Measurements from ENCODE around the gene CTNNA3. TPM values are rescaled to one million over a fixed set of nuclear protein-coding genes. Genes with fewer than 3 reads are reported as not detected.
"Not testable (repeated sequence)": the region's sequence is repeated elsewhere in the genome, so short reads cannot be mapped to it uniquely, and the experiment has no call there.

CTNNA3 gene
- total RNA-seq, 1 experiment from 2014 or later, result 0.32 TPM

GRCh38 chr10:66336791-66337190, 1359.2 kb downstream of the CTNNA3 start:
- no peak for TF ChIP-seq ZNF274 (IDR thresholded peaks at IDR 0.05; ENCODE audit: low read depth, low read length)
- no peak for TF ChIP-seq ELF1 (IDR thresholded peaks at IDR 0.05; ENCODE audit: borderline replicate concordance, low read depth)
- TF ChIP-seq SIN3A (IDR thresholded peaks at IDR 0.05; ENCODE audit: low read depth), result no peak
- TF ChIP-seq POLR2AphosphoS5 (IDR thresholded peaks at IDR 0.05; ENCODE audit: low read depth, low read length), result no peak
- TF ChIP-seq EZH2phosphoT487 (IDR thresholded peaks at IDR 0.05; ENCODE audit: borderline replicate concordance), result no peak
- TF ChIP-seq CBX3 (IDR thresholded peaks at IDR 0.05; ENCODE audit: low read depth), result no peak
- TF ChIP-seq ZBTB33 (IDR thresholded peaks at IDR 0.05; ENCODE audit: extremely low read depth, insufficient replicate concordance, low read length), result no peak
- TF ChIP-seq CTCF (IDR thresholded peaks at IDR 0.05 in 2 of 3, conservative IDR thresholded peaks at IDR 0.05 in 1 of 3; ENCODE audit: borderline replicate concordance in 1 of 3, insufficient read depth in 1 of 3, low read depth in 2 of 3, low read length in 2 of 3), result no peak
- TF ChIP-seq FOSL1 (IDR thresholded peaks at IDR 0.05; ENCODE audit: low read depth), result no peak
- TF ChIP-seq JUND (IDR thresholded peaks at IDR 0.05), result no peak
- TF ChIP-seq RAD21 (IDR thresholded peaks at IDR 0.05; ENCODE audit: low read depth), result no peak
- Histone ChIP-seq H4K20me1 (ENCODE audit: insufficient read depth) (no peaks in the 10 kb centered on the region), H2AFZ (ENCODE audit: low read depth, low read length, poor library complexity, severe bottlenecking) (no peak overlapping the region), H3K36me3 (ENCODE audit: control insufficient read depth in 1 of 2, insufficient read depth in 2 of 2, low read length in 2 of 2) (no peaks in the 10 kb centered on the region), H3K27ac (ENCODE audit: low read depth, low read length) (no peak overlapping the region), H3K4me2 (ENCODE audit: low read length) (no peak overlapping the region), H3K9me2 (ENCODE audit: insufficient read depth) (no peaks in the 10 kb centered on the region; the same call in 1 of the 2 replicates), H3K9ac (ENCODE audit: low read length) (no peak overlapping the region), H3K79me2 (ENCODE audit: insufficient read depth, low read length) (no peaks in the 10 kb centered on the region), H3K4me3 (replicated peaks in 1 of 2; ENCODE audit: low read depth in 1 of 2, low read length in 2 of 2) (no peak overlapping the region), H3K27me3 (ENCODE audit: insufficient read depth, low read length) (no peaks in the 10 kb centered on the region), H3K9me3 (ENCODE audit: control insufficient read depth in 1 of 2, insufficient read depth in 1 of 2, low read depth in 1 of 2, low read length in 2 of 2) (no peaks in the 10 kb centered on the region), H3K4me1 (ENCODE audit: control insufficient read depth in 1 of 2, insufficient read depth in 2 of 2, low read length in 2 of 2) (no peaks in the 10 kb centered on the region)
- RAD21 ChIA-PET (ENCODE audit: low non-redundant PET in 1 of 2, low total read pairs in 2 of 2, uncharacterized antibody in 2 of 2, unreplicated experiment in 2 of 2), result no interaction called here
- intact Hi-C loops (cut with micrococcal nuclease), result no loop called here
- no peak for ATAC-seq
- POLR2A ChIA-PET, result no interaction called here
- CTCF ChIA-PET, result no interaction called here
- no peak for DNase-seq (ENCODE audit: low read depth, low spot score)
- BruUV-seq (replicated peaks), result no TSS peak

GRCh38 chr10:66335753-66336152, 1360.2 kb downstream of the CTNNA3 start:
- H3K9me3 ChIP-seq (ENCODE audit: control insufficient read depth in 1 of 2, insufficient read depth in 1 of 2, low read depth in 1 of 2, low read length in 2 of 2); H3K79me2 ChIP-seq (ENCODE audit: insufficient read depth, low read length); H4K20me1 ChIP-seq (ENCODE audit: insufficient read depth); ATAC-seq; intact Hi-C loops (cut with micrococcal nuclease); H3K36me3 ChIP-seq (ENCODE audit: control insufficient read depth in 1 of 2, insufficient read depth in 2 of 2, low read length in 2 of 2); H3K27me3 ChIP-seq (ENCODE audit: insufficient read depth, low read length); H3K27ac ChIP-seq (ENCODE audit: low read depth, low read length); H3K4me2 ChIP-seq (ENCODE audit: low read length); CTCF ChIA-PET; POLR2A ChIA-PET; H3K9ac ChIP-seq (ENCODE audit: low read length); DNase-seq (ENCODE audit: low read depth, low spot score); H3K4me3 ChIP-seq (replicated peaks in 1 of 2; ENCODE audit: low read depth in 1 of 2, low read length in 2 of 2); H3K9me2 ChIP-seq (ENCODE audit: insufficient read depth); RAD21 ChIA-PET (ENCODE audit: low non-redundant PET in 1 of 2, low total read pairs in 2 of 2, uncharacterized antibody in 2 of 2, unreplicated experiment in 2 of 2); BruUV-seq (replicated peaks); H2AFZ ChIP-seq (ENCODE audit: low read depth, low read length, poor library complexity, severe bottlenecking); H3K4me1 ChIP-seq (ENCODE audit: control insufficient read depth in 1 of 2, insufficient read depth in 2 of 2, low read length in 2 of 2): not testable (repeated sequence)
